ENCODE measurements around the gene STK33.

STK33 gene

DNA sequence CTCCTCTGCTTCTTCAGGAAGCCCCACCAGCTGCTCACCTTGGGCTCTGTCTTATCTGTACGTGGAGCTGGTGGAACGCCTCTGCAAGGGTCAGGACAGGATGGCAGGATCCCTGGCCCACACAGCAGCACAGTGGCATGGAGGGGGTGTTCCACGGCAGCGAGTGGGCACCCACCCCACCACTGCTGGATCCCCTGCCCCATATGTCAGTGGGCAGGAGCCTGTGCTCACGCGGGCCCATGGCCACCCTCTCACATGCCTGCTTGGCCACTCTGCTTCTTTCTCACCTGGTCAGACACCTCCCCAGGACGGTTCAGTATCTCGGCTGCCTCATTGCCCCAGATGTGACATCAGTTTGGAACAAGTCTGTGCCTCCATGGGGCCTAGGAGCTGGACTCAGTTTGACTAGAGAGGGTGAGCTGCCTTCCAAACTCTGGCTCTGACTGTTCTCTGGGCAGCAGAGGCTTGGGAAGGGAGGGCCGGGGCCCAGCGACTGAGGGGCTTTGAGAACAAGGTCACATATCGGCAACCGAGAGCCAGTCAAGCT, 232.3 kb downstream of the STK33 start:
- no peak for TF ChIP-seq GATA1 (IDR thresholded peaks at IDR 0.05; ENCODE audit: low read depth, low read length)
- TF ChIP-seq POLR2A (IDR thresholded peaks at IDR 0.05; ENCODE audit: low read length), result no peak
- no peak for DNase-seq

DNA sequence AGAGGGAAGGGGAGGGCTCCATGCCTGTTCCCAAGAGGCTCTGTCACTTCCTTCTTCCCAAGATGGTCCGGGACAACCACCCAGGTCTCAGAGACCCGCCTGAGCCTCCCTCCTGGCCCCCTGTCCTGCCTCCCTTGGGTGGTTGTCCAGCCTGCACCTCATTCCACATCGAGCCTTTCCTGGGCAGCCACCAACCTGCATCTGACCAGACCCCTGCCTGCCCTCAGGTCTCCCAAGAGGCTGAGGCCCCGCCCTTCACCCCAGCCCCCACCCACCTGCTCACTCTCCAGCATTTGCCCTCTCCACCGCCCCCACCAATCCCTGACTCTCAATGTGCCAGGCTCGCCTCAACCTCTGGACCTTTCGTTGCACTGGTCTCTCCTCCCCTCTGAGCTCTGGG, 232.8 kb downstream of the STK33 start:
- no peak for DNase-seq
- TF ChIP-seq GATA1 (IDR thresholded peaks at IDR 0.05; ENCODE audit: low read depth, low read length) (no peak), POLR2A (IDR thresholded peaks at IDR 0.05; ENCODE audit: low read length) (no peak)

DNA sequence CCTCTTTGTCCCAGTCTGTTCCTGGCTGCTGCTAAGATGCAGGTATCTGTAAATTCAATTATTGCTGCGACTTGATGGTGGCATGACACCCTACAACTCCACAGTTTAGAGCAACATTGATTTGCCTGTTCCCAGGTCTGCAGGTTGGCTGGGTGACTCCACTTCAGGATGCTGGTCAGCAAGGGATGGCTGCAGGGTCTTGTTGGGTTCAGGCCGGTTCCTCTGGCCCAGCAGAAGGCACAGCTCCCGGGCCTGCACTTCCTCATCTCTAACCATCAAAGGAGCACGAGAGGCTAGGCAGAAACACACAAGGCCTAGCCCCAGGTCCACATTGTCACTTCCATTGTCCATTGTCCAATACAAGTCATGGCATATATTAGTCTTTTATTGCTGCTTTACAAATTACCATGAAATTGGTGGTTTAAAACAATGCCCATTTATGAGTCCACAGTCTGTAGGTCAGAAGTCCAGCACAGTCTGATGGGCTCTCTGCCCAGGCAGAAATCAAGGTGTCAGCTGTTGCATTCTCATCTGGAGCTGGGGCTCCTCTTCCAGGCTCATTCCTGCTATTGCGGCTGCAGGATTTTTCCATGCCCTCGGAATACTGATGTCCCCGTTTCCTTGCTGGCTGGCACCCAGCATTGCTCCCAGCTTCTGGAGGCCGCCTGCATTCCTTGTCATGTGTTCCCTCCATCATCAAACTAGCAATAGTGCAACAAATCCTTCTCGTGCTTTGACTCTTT, 233.8 kb downstream of the STK33 start:
- no peak for DNase-seq
- TF ChIP-seq POLR2A (IDR thresholded peaks at IDR 0.05; ENCODE audit: low read length) (no peak), GATA1 (IDR thresholded peaks at IDR 0.05; ENCODE audit: low read depth, low read length) (no peak)

DNA sequence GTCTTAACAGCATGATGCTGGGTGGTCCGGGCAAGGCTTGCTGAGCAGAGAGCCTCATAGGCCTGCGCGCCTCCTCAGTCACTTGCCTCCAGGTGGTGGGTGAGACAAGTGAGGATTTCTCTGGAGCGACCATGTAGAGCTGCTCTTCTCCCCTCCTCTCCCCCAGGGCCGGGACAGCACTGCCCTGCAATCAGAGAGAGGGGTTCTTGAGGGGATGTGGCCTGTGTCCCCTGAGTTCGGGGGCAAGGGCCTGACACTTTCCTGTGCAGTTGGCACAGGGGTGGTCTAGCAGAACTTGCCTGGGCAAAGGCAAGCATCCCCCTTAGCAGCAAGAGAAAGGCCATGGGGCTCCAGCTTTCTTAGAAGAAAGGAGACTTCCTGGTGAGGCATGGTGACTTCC, 234.5 kb downstream of the STK33 start:
- DNase-seq, result no peak
- TF ChIP-seq GATA1 (IDR thresholded peaks at IDR 0.05; ENCODE audit: low read depth, low read length), result no peak
- TF ChIP-seq POLR2A (IDR thresholded peaks at IDR 0.05; ENCODE audit: low read length), result no peak

DNA sequence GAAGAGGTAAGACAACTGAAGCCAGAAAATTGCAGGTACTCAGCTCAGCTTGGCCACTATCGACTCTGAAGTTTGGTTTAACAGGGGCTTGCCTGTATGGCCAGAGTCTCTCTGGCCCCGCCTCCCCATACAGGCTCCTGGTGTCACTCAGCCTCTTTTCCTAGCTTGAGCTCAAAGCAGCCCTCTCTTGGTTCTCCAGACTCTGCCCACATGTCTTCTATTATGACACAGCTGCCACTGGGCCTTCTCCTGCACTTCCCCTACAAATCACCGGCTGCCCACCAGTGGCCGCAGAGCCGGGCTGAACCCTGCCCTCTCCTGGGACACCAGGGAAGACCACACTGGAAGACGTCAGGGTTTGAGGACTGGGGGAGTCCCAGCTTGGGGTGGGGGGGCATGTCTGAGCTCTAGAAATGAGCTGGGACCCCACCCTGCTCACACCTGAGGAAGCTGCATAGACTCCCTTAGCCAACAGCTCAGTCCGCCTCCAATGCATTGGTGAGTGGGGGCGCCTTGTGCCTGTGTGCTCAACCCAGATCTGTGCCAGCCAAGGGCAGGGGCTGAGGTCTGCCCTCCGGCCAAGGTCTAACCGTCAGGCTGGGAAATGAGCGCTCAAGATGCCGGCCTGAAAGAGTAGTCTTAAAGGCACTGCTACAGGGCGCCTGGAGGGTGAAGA, 236.0 kb downstream of the STK33 start:
- no peak for TF ChIP-seq GATA1 (IDR thresholded peaks at IDR 0.05; ENCODE audit: low read depth, low read length)
- TF ChIP-seq POLR2A (IDR thresholded peaks at IDR 0.05; ENCODE audit: low read length), result no peak
- DNase-seq, result no peak

DNA sequence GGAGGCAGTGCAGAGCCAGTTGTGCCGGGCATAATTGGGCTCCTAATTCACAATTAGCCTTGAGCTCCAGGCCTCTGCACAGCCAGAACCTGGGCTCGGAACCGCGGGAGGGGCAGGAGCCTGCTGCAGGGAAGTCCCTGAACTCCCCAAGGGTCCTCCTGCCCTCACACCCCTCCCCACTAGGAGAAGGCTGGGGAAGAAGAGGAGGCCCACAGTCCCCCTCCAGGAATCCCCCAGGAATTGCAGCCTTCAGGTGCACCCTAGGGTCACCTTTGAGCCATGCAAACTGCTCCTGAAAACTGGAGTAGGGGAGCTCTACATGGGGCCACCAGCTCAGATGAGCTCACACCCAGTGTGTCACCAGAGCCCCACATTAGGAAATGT, 236.5 kb downstream of the STK33 start:
- no peak for DNase-seq
- TF ChIP-seq GATA1 (IDR thresholded peaks at IDR 0.05; ENCODE audit: low read depth, low read length), result no peak
- TF ChIP-seq POLR2A (IDR thresholded peaks at IDR 0.05; ENCODE audit: low read length), result no peak

DNA sequence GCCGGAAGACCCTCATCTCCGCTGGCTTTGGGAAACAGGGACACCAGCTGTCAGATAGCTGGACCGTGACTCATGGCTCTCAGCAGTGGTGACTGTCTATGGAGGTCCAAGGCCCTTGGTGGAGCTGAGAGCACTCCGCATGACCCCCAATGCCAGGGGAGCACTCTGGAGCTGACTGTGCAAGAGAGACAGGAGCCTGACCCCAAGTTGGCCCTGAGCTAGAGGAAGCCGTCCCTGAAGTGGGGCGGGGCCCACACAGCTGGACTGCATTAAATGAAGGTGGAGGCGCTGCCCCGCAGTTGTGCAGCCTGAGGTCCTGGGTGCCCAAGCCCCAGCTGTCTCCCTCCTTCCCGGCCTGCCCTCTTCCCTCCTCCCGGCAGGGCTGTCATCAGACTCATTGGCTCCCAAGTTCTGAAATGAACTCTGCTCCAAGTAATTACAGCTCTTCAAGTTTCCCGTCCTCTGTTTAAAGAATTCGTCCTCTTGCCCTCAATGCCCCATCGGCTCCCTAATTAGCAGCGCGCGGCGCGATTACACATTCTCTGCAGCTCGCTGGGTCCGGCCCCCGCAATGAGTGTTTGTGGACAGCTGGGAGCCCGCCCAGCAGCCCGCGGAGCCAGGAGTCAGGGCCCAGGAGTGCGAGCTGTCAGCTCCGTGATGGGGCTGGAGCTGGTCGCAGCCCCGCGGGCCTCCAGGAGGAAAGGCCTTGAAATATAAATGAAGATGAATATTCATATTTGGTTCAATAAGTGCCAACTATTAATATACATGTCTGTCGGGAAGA, 237.1 kb downstream of the STK33 start:
- DNase-seq, result no peak
- TF ChIP-seq POLR2A (IDR thresholded peaks at IDR 0.05; ENCODE audit: low read length) (no peak), GATA1 (IDR thresholded peaks at IDR 0.05; ENCODE audit: low read depth, low read length) (no peak)

DNA sequence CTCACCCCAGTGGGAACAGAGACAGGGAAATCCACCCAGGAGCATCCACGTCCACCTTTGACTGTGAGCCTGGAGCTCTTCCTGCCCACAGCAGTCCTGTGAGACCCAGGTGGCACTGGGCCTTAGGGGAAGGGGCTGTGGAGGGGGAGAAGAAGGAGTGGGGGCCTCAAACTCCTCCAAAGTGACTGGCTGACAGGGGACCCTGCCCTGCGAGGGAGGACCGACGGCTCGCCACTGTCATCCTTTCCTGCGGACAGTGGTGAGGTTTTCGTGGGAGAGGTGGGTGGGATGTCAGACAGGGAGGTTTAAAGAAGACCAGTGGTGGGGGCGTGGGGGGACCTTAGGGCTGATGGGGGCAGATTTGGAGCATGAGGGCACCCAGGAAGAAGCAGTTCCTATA, 237.8 kb downstream of the STK33 start:
- DNase-seq, result no peak
- TF ChIP-seq GATA1 (IDR thresholded peaks at IDR 0.05; ENCODE audit: low read depth, low read length), result no peak
- no peak for TF ChIP-seq POLR2A (IDR thresholded peaks at IDR 0.05; ENCODE audit: low read length)

DNA sequence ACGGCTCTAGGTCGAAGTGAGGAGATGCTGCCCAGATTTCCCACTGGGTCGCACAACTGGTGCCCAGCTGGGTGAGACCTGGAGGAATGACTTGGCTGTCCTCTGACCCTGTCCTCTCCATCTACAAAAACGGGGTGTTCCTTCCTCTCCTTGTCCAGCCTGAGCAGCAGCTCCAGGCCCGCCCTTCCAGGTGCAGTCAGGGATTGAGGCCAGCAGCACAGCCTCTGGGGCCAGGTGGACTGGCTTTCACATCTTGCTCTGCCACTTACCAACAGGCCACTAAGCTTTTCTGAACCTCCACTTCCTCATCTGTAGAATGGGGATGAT, 238.6 kb downstream of the STK33 start:
- DNase-seq, result no peak
- TF ChIP-seq POLR2A (IDR thresholded peaks at IDR 0.05; ENCODE audit: low read length), result no peak
- no peak for TF ChIP-seq GATA1 (IDR thresholded peaks at IDR 0.05; ENCODE audit: low read depth, low read length)

DNA sequence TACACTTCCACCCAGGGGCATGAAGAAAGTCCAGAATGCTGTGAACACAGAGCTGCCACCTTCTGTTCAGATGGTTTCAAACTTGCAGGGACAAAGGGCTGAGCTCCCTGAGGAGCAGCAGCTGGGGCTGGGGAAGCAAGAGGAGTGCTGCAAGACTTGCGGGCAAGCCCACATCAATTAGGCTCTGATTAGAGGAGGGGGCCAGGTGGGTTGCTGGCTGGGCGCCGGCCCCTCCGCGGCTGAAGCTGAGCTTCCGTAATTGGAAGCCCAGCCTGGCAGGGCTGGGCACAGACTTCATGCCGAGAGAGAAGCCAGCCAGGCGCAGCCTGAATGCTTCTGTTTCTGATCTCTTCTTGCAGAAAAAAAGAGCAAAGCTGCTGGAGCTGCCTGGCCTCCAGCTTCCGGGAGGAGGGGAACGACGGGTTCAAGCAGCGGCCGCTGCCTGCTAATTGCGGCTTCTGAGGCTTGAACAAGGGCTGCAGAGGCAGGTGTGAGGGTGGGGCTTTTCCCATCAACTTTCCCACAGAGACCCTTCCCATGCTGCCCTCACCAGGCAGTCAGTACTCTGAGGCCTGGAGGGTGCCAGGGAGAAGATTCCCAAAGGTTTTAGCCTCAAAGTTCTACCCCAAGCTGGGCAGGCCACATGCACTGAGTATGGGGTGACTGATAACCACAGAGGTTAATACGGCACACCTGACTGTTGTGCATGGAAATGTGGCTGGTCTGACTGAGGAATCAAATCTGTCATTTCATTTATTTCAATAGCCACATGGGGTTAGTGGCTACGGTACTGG, 239.2 kb downstream of the STK33 start:
- no peak for TF ChIP-seq GATA1 (IDR thresholded peaks at IDR 0.05; ENCODE audit: low read depth, low read length)
- no peak for DNase-seq

DNA sequence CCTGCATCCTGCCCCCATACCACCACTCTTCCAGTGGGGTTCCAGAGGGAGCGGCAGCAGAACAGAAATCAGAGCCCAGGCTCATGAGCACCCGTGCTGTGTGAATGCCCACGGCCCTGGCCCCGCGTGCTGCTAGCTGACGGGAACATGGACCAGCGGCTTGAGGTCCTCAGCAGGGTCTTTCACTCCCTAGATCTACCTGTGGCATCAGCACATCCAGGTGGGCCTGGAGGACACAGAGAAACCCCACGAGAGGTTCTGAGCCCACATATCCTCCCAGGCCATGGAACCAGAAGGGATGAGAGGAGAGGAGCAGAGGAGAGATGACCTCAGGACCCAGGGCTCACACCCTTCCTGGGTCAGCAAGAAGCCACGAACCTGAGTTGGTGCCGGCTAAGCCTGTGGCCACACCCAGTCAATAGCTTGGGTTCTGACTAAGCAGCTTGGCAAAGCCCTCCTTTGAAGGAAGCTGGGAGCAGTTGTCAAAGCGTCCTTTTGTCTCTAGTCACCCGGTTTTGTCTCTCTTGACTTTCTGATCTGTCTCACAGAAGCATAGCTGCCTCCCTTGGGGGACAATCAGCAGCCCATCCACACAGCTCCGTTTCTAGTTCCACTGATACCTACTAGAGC, 241.0 kb downstream of the STK33 start:
- DNase-seq, result no peak

DNA sequence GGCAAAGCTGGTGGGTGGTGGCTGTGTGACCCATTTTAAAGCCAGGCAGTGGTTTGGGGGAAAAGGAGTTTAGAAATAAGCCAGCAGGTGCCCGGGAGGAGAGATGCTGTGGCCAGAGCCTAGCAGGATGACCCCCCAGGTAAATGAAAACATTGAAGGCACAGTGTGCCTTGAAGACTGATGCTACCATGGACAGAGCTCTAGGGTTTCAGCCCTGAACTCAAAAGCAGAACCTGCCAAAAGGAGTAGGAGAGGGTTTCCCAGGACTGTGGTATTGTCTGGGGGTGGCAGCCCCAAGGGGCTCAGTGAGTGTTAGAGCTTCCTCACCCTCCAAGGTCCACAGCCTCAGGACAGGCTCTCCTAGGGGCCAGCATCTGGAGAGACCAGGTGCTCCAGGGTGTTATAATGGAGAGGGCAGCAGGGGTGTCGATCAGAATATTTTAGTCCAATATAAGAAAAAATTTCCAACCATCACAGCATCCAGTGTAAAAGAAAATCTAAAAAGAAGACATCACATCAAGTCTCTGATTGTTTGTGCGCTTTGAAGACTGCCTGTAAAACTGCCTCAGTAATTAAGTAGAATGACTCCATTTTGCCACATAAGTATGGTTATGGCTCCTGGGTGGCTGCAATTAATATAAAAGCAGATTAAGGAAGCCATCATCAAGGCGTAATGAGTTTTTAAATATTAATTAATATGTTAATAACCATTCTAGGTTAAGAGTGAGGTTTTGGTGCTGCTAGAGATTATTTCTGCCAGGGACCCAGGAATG, 241.7 kb downstream of the STK33 start:
- no peak for DNase-seq
- TF ChIP-seq POLR2A (IDR thresholded peaks at IDR 0.05; ENCODE audit: low read length) (no peak), GATA1 (IDR thresholded peaks at IDR 0.05; ENCODE audit: low read depth, low read length) (no peak)

More for the DNA sequence above, 241.0 kb downstream of the STK33 start:
- TF ChIP-seq POLR2A (IDR thresholded peaks at IDR 0.05; ENCODE audit: low read length), result no peak
- no peak for TF ChIP-seq GATA1 (IDR thresholded peaks at IDR 0.05; ENCODE audit: low read depth, low read length)

Measured in erythroblast (primary cell).